Measurements from ENCODE around the gene HPDL. TPM values are rescaled to one million over a fixed set of nuclear protein-coding genes. Genes with fewer than 3 reads are reported as not detected.

HPDL gene
- total and polyA plus RNA-seq, 10 of the 15 experiments (the other 5 are each of a cell fraction or from before 2014, with no cell fraction given): 1.3 to 75.5 (median 31.8) TPM

DNA sequence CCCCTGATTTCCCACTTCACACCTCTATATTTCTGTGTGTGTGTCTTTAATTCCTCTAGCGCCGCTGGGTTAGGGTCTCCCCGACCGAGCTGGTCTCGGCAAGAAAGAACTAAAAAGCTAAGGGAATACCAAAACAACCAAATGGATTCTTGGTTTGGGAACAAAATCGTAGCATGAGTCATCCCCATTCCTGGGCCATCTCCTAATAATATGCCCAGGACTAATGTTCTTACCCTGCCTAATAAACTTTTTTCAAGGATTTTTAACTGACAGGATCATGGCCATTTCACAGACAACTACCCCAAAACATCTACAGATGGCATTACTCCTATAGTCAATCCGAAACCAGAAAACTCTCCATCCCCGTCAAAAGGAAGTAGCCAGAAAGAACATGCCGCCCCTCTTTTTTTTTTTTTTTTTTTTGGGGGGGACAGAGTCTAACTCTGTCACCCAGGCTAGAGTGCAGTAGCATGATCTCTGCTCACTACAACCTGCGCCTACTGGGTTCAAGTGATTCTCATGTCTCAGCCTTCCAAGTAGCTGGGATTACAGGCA lies 4.1 kb upstream of the HPDL start:
- in situ Hi-C loops (cut with MboI): no loop called here
- FAIRE-seq (no peak), ATAC-seq (peak; percentile 17), DNase-seq (ENCODE audit: low read depth, low spot score) (no peak)
- 0 out of 2 replicates have a peak overlapping the region, but pooled peaks have one; percentile 13 for H3K4me2 ChIP-seq (ENCODE audit: control insufficient read depth, insufficient read depth)
- peak overlapping the region; percentile 37; the same call in 1 of the 2 replicates for H2AFZ ChIP-seq (ENCODE audit: control insufficient read depth, low read depth, low read length)
- H4K20me1 ChIP-seq (ENCODE audit: control insufficient read depth, insufficient read depth): no peaks in the 10 kb centered on the region
- no peak overlapping the region; the same call in 1 of the 2 replicates for H3K27ac ChIP-seq (ENCODE audit: control insufficient read depth, insufficient read depth)
- no peaks in the 10 kb centered on the region for H3K9me3 ChIP-seq (replicated peaks; ENCODE audit: control insufficient read depth, insufficient read depth, low read length)
- no peaks in the 10 kb centered on the region for H3K36me3 ChIP-seq (ENCODE audit: control insufficient read depth in 2 of 2, insufficient read depth in 2 of 2, low read length in 1 of 2)
- POLR2A ChIA-PET: no interaction called here
- SMC1A ChIA-PET (ENCODE audit: uncharacterized antibody, unreplicated experiment): interaction anchor here (1.0 to 9.2 kb wide), 2 partner anchors 16 to 19 kb away, joined by 3 to 57 read pairs; no protein-coding TSS in a partner anchor
- BruUV-seq (replicated peaks): no TSS peak
- RAD21 ChIA-PET (ENCODE audit: unreplicated experiment): no interaction called here
- H3K27me3 ChIP-seq (replicated peaks in 1 of 2; ENCODE audit: control insufficient read depth in 2 of 2, insufficient read depth in 2 of 2, low read length in 1 of 2): no peaks in the 10 kb centered on the region
- no peak overlapping the region for H3K9ac ChIP-seq (ENCODE audit: control insufficient read depth, insufficient read depth, low read length)
- 24% methylated on average over 10 of the region's 10 CpGs for WGBS (ENCODE audit: insufficient coverage, insufficient replicate concordance, low lambda C conversion rate, missing lambda C conversion rate)
- intact Hi-C loops (cut with micrococcal nuclease; ENCODE audit: unreplicated experiment): no loop called here
- CTCF ChIA-PET: no interaction called here
- peak; percentile 59 for TF ChIP-seq ZNF384 (IDR thresholded peaks at IDR 0.05; ENCODE audit: borderline replicate concordance, low read depth, low read length)
- peak in 1 of 2 experiments; percentile 12; a peak in 1 of 4 replicates for TF ChIP-seq IKZF2 (IDR thresholded peaks at IDR 0.05)
- TF ChIP-seq, protein P1, sequence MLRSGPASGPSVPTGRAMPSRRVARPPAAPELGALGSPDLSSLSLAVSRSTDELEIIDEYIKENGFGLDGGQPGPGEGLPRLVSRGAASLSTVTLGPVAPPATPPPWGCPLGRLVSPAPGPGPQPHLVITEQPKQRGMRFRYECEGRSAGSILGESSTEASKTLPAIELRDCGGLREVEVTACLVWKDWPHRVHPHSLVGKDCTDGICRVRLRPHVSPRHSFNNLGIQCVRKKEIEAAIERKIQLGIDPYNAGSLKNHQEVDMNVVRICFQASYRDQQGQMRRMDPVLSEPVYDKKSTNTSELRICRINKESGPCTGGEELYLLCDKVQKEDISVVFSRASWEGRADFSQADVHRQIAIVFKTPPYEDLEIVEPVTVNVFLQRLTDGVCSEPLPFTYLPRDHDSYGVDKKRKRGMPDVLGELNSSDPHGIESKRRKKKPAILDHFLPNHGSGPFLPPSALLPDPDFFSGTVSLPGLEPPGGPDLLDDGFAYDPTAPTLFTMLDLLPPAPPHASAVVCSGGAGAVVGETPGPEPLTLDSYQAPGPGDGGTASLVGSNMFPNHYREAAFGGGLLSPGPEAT (IDR thresholded peaks at IDR 0.05; ENCODE audit: low read depth): no peak
- no peak for TF ChIP-seq SREBF1 (IDR thresholded peaks at IDR 0.05; ENCODE audit: low read length)
- TF ChIP-seq ETV6 (conservative IDR thresholded peaks at IDR 0.05 in 1 of 2, IDR thresholded peaks at IDR 0.05 in 1 of 2; ENCODE audit: borderline replicate concordance in 1 of 2, low read depth in 1 of 2): peak in 1 of 2 experiments; percentile 30; a peak in 1 of 4 replicates
- TF ChIP-seq JUNB (IDR thresholded peaks at IDR 0.05): peak; percentile 70
- TF ChIP-seq, protein P2, sequence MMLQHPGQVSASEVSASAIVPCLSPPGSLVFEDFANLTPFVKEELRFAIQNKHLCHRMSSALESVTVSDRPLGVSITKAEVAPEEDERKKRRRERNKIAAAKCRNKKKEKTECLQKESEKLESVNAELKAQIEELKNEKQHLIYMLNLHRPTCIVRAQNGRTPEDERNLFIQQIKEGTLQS (IDR thresholded peaks at IDR 0.05; ENCODE audit: borderline replicate concordance, extremely low read depth, low read depth, low read length): no peak
- no peak for TF ChIP-seq ZBED1 (IDR thresholded peaks at IDR 0.05; ENCODE audit: borderline replicate concordance)
- TF ChIP-seq SRF (IDR thresholded peaks at IDR 0.05; ENCODE audit: low read depth in 2 of 2, low read length in 2 of 2): no peak
- TF ChIP-seq, protein P3, sequence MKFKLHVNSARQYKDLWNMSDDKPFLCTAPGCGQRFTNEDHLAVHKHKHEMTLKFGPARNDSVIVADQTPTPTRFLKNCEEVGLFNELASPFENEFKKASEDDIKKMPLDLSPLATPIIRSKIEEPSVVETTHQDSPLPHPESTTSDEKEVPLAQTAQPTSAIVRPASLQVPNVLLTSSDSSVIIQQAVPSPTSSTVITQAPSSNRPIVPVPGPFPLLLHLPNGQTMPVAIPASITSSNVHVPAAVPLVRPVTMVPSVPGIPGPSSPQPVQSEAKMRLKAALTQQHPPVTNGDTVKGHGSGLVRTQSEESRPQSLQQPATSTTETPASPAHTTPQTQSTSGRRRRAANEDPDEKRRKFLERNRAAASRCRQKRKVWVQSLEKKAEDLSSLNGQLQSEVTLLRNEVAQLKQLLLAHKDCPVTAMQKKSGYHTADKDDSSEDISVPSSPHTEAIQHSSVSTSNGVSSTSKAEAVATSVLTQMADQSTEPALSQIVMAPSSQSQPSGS (IDR thresholded peaks at IDR 0.05; ENCODE audit: low read length): no peak
- TF ChIP-seq, protein P4, sequence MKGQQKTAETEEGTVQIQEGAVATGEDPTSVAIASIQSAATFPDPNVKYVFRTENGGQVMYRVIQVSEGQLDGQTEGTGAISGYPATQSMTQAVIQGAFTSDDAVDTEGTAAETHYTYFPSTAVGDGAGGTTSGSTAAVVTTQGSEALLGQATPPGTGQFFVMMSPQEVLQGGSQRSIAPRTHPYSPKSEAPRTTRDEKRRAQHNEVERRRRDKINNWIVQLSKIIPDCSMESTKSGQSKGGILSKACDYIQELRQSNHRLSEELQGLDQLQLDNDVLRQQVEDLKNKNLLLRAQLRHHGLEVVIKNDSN (IDR thresholded peaks at IDR 0.05; ENCODE audit: borderline replicate concordance, extremely low read length, insufficient read depth, low read depth, low read length): no peak
- no peak for TF ChIP-seq KLF5 (IDR thresholded peaks at IDR 0.05; ENCODE audit: partially characterized antibody)
- no peak for TF ChIP-seq MTA2 (IDR thresholded peaks at IDR 0.05; ENCODE audit: low read depth)
- TF ChIP-seq, protein P5, sequence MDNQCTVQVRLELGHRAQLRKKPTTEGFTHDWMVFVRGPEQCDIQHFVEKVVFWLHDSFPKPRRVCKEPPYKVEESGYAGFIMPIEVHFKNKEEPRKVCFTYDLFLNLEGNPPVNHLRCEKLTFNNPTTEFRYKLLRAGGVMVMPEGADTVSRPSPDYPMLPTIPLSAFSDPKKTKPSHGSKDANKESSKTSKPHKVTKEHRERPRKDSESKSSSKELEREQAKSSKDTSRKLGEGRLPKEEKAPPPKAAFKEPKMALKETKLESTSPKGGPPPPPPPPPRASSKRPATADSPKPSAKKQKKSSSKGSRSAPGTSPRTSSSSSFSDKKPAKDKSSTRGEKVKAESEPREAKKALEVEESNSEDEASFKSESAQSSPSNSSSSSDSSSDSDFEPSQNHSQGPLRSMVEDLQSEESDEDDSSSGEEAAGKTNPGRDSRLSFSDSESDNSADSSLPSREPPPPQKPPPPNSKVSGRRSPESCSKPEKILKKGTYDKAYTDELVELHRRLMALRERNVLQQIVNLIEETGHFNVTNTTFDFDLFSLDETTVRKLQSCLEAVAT (IDR thresholded peaks at IDR 0.05): no peak
- TF ChIP-seq POLR2AphosphoS5 (IDR thresholded peaks at IDR 0.05; ENCODE audit: low read length): no peak
- H3K4me1 ChIP-seq (ENCODE audit: control insufficient read depth, insufficient read depth, low read length): peaks cover 13% of the 10 kb centered on the region; the same call in 1 of the 2 replicates
- no peak overlapping the region for H3K4me3 ChIP-seq
- H3K79me2 ChIP-seq (ENCODE audit: control insufficient read depth, insufficient read depth, low read length): peaks cover 9% of the 10 kb centered on the region
